ENCODE measurements around the gene ZNF860.
A peak's percentile ranks its signal among the peaks of the same experiment; 100 is the strongest.

ZNF860 gene

GRCh38 chr3:31973081-31973480 lies 8.5 kb upstream of the ZNF860 start:
- Histone ChIP-seq H3K4me3 (ENCODE audit: insufficient read depth in 1 of 2, low read depth in 1 of 2, low read length in 2 of 2) (no peak overlapping the region), H3K9me3 (ENCODE audit: control insufficient read depth, low read length) (no peaks in the 10 kb centered on the region), H3K23ac (ENCODE audit: low read length in 2 of 2) (no peak overlapping the region), H2BK5ac (ENCODE audit: low read depth, low read length, poor library complexity, severe bottlenecking) (no peak overlapping the region), H3K4me1 (ENCODE audit: control insufficient read depth, insufficient read depth, low read depth, low read length) (peaks cover 6% of the 10 kb centered on the region), H3K4ac (ENCODE audit: low read depth in 1 of 2, low read length in 2 of 2) (peak overlapping the region in 1 of 2 experiments; percentile 41), H4K8ac (ENCODE audit: low read length) (peak overlapping the region; percentile 53), H4K91ac (ENCODE audit: low read length) (peak overlapping the region; percentile 36), H2AK5ac (ENCODE audit: low read length, severe bottlenecking) (peak overlapping the region; percentile 87), H3K18ac (ENCODE audit: low read depth in 1 of 2, low read length in 2 of 2) (peak overlapping the region in 1 of 2 experiments; percentile 8), H3K27ac (ENCODE audit: low read length, poor library complexity, severe bottlenecking) (no peak overlapping the region), H2BK15ac (ENCODE audit: low read depth, poor library complexity, severe bottlenecking) (no peak overlapping the region), H3K4me2 (ENCODE audit: low read length, poor library complexity, severe bottlenecking) (no peak overlapping the region), H2BK120ac (ENCODE audit: low read depth, low read length) (no peak overlapping the region), H3K79me1 (replicated peaks; ENCODE audit: low read length, poor library complexity, severe bottlenecking) (peaks cover 38% of the 10 kb centered on the region), H2AFZ (ENCODE audit: low read depth, low read length) (no peak overlapping the region), H3K27me3 (ENCODE audit: control insufficient read depth in 1 of 2, insufficient read depth in 1 of 2, low read length in 2 of 2) (peaks cover 0 to 4% of the 10 kb centered on the region in 2 experiments), H3K36me3 (ENCODE audit: control insufficient read depth in 1 of 2, insufficient read depth in 2 of 2, low read depth in 1 of 2, low read length in 2 of 2) (no peaks in the 10 kb centered on the region), H3K14ac (ENCODE audit: low read length in 2 of 2) (no peak overlapping the region), H3K9ac (ENCODE audit: low read length) (no peak overlapping the region), H2BK12ac (ENCODE audit: low read length in 2 of 2) (peak overlapping the region; percentile 64 to 75)
- 90% methylated on average over 4 of the region's 4 CpGs for WGBS
- no peak for DNase-seq

GRCh38 chr3:31973837-31974236 lies 7.7 kb upstream of the ZNF860 start:
- no peak overlapping the region for H2BK120ac ChIP-seq (ENCODE audit: low read depth, low read length)
- peaks cover 0 to 6% of the 10 kb centered on the region in 2 experiments for H3K27me3 ChIP-seq (ENCODE audit: control insufficient read depth in 1 of 2, insufficient read depth in 1 of 2, low read length in 2 of 2)
- H3K79me1 ChIP-seq (replicated peaks; ENCODE audit: low read length, poor library complexity, severe bottlenecking), result peaks cover 38% of the 10 kb centered on the region
- H2AK5ac ChIP-seq (ENCODE audit: low read length, severe bottlenecking), result no peak overlapping the region
- H4K91ac ChIP-seq (ENCODE audit: low read length), result no peak overlapping the region
- no peak overlapping the region for H3K4me2 ChIP-seq (ENCODE audit: low read length, poor library complexity, severe bottlenecking)
- no peak for DNase-seq
- no peak overlapping the region for H3K4ac ChIP-seq (ENCODE audit: low read depth in 1 of 2, low read length in 2 of 2)
- no peaks in the 10 kb centered on the region for H3K36me3 ChIP-seq (ENCODE audit: control insufficient read depth in 1 of 2, insufficient read depth in 2 of 2, low read depth in 1 of 2, low read length in 2 of 2)
- no peak overlapping the region for H3K4me3 ChIP-seq (ENCODE audit: insufficient read depth in 1 of 2, low read depth in 1 of 2, low read length in 2 of 2)
- no peak overlapping the region for H2BK15ac ChIP-seq (ENCODE audit: low read depth, poor library complexity, severe bottlenecking)
- no peak overlapping the region for H3K14ac ChIP-seq (ENCODE audit: low read length in 2 of 2)
- WGBS, result 95% methylated on average over 5 of the region's 5 CpGs
- no peak overlapping the region for H2BK12ac ChIP-seq (ENCODE audit: low read length in 2 of 2)
- H3K23ac ChIP-seq (ENCODE audit: low read length in 2 of 2), result no peak overlapping the region
- no peak overlapping the region for H3K9ac ChIP-seq (ENCODE audit: low read length)
- H4K8ac ChIP-seq (ENCODE audit: low read length), result no peak overlapping the region
- no peaks in the 10 kb centered on the region for H3K9me3 ChIP-seq (ENCODE audit: control insufficient read depth, low read length)
- no peak overlapping the region for H2AFZ ChIP-seq (ENCODE audit: low read depth, low read length)
- no peak overlapping the region for H3K27ac ChIP-seq (ENCODE audit: low read length, poor library complexity, severe bottlenecking)
- H3K18ac ChIP-seq (ENCODE audit: low read depth in 1 of 2, low read length in 2 of 2), result no peak overlapping the region
- H2BK5ac ChIP-seq (ENCODE audit: low read depth, low read length, poor library complexity, severe bottlenecking), result no peak overlapping the region
- H3K4me1 ChIP-seq (ENCODE audit: control insufficient read depth, insufficient read depth, low read depth, low read length), result peaks cover 6% of the 10 kb centered on the region

- peak; percentile 94 for DNase-seq
- Histone ChIP-seq H2BK12ac (ENCODE audit: low read length in 2 of 2) (no peak overlapping the region), H3K4ac (ENCODE audit: low read depth in 1 of 2, low read length in 2 of 2) (no peak overlapping the region), H3K9ac (ENCODE audit: low read length) (no peak overlapping the region), H4K8ac (ENCODE audit: low read length) (no peak overlapping the region), H3K18ac (ENCODE audit: low read depth in 1 of 2, low read length in 2 of 2) (no peak overlapping the region), H3K4me3 (ENCODE audit: insufficient read depth in 1 of 2, low read depth in 1 of 2, low read length in 2 of 2) (no peak overlapping the region), H2BK5ac (ENCODE audit: low read depth, low read length, poor library complexity, severe bottlenecking) (no peak overlapping the region), H3K79me1 (replicated peaks; ENCODE audit: low read length, poor library complexity, severe bottlenecking) (peaks cover 41% of the 10 kb centered on the region), H3K4me2 (ENCODE audit: low read length, poor library complexity, severe bottlenecking) (no peak overlapping the region), H2AK5ac (ENCODE audit: low read length, severe bottlenecking) (no peak overlapping the region), H3K27me3 (ENCODE audit: control insufficient read depth in 1 of 2, insufficient read depth in 1 of 2, low read length in 2 of 2) (peaks cover 0 to 8% of the 10 kb centered on the region in 2 experiments), H3K4me1 (ENCODE audit: control insufficient read depth, insufficient read depth, low read depth, low read length) (peaks cover 4% of the 10 kb centered on the region), H4K91ac (ENCODE audit: low read length) (no peak overlapping the region), H3K36me3 (ENCODE audit: control insufficient read depth in 1 of 2, insufficient read depth in 2 of 2, low read depth in 1 of 2, low read length in 2 of 2) (no peaks in the 10 kb centered on the region), H3K27ac (ENCODE audit: low read length, poor library complexity, severe bottlenecking) (no peak overlapping the region), H2BK120ac (ENCODE audit: low read depth, low read length) (no peak overlapping the region), H3K23ac (ENCODE audit: low read length in 2 of 2) (no peak overlapping the region), H3K9me3 (ENCODE audit: control insufficient read depth, low read length) (no peaks in the 10 kb centered on the region), H2BK15ac (ENCODE audit: low read depth, poor library complexity, severe bottlenecking) (no peak overlapping the region), H3K14ac (ENCODE audit: low read length in 2 of 2) (no peak overlapping the region), H2AFZ (ENCODE audit: low read depth, low read length) (no peak overlapping the region)
- 6% methylated on average over 5 of the region's 5 CpGs for WGBS
Measured at GRCh38 chr3:31974471-31974870, 7.1 kb upstream of the ZNF860 start.

GRCh38 chr3:31974964-31975363 lies 6.6 kb upstream of the ZNF860 start:
- H4K91ac ChIP-seq (ENCODE audit: low read length), result no peak overlapping the region
- H2BK120ac ChIP-seq (ENCODE audit: low read depth, low read length), result no peak overlapping the region
- no peak overlapping the region for H2BK5ac ChIP-seq (ENCODE audit: low read depth, low read length, poor library complexity, severe bottlenecking)
- peaks cover 5% of the 10 kb centered on the region for H3K4me1 ChIP-seq (ENCODE audit: control insufficient read depth, insufficient read depth, low read depth, low read length)
- no peak overlapping the region for H3K27ac ChIP-seq (ENCODE audit: low read length, poor library complexity, severe bottlenecking)
- H3K4me2 ChIP-seq (ENCODE audit: low read length, poor library complexity, severe bottlenecking), result no peak overlapping the region
- no peak overlapping the region for H2AK5ac ChIP-seq (ENCODE audit: low read length, severe bottlenecking)
- no peak overlapping the region for H3K4ac ChIP-seq (ENCODE audit: low read depth in 1 of 2, low read length in 2 of 2)
- no peak overlapping the region for H4K8ac ChIP-seq (ENCODE audit: low read length)
- DNase-seq, result no peak
- H2BK15ac ChIP-seq (ENCODE audit: low read depth, poor library complexity, severe bottlenecking), result no peak overlapping the region
- H3K18ac ChIP-seq (ENCODE audit: low read depth in 1 of 2, low read length in 2 of 2), result no peak overlapping the region
- no peaks in the 10 kb centered on the region for H3K36me3 ChIP-seq (ENCODE audit: control insufficient read depth in 1 of 2, insufficient read depth in 2 of 2, low read depth in 1 of 2, low read length in 2 of 2)
- peaks cover 0 to 8% of the 10 kb centered on the region in 2 experiments for H3K27me3 ChIP-seq (ENCODE audit: control insufficient read depth in 1 of 2, insufficient read depth in 1 of 2, low read length in 2 of 2)
- H3K14ac ChIP-seq (ENCODE audit: low read length in 2 of 2), result no peak overlapping the region
- no peak overlapping the region for H2AFZ ChIP-seq (ENCODE audit: low read depth, low read length)
- H3K9me3 ChIP-seq (ENCODE audit: control insufficient read depth, low read length), result no peaks in the 10 kb centered on the region
- 93% methylated on average over 3 of the region's 5 CpGs for WGBS
- H3K4me3 ChIP-seq (ENCODE audit: insufficient read depth in 1 of 2, low read depth in 1 of 2, low read length in 2 of 2), result no peak overlapping the region
- no peak overlapping the region for H3K23ac ChIP-seq (ENCODE audit: low read length in 2 of 2)
- no peak overlapping the region for H3K9ac ChIP-seq (ENCODE audit: low read length)
- H2BK12ac ChIP-seq (ENCODE audit: low read length in 2 of 2), result no peak overlapping the region
- H3K79me1 ChIP-seq (replicated peaks; ENCODE audit: low read length, poor library complexity, severe bottlenecking), result peaks cover 43% of the 10 kb centered on the region

Measured in mesenchymal stem cell (in vitro differentiated cells and primary cell).